ENCODE results near the gene MAMDC4.

The MAMDC4 gene

DNA sequence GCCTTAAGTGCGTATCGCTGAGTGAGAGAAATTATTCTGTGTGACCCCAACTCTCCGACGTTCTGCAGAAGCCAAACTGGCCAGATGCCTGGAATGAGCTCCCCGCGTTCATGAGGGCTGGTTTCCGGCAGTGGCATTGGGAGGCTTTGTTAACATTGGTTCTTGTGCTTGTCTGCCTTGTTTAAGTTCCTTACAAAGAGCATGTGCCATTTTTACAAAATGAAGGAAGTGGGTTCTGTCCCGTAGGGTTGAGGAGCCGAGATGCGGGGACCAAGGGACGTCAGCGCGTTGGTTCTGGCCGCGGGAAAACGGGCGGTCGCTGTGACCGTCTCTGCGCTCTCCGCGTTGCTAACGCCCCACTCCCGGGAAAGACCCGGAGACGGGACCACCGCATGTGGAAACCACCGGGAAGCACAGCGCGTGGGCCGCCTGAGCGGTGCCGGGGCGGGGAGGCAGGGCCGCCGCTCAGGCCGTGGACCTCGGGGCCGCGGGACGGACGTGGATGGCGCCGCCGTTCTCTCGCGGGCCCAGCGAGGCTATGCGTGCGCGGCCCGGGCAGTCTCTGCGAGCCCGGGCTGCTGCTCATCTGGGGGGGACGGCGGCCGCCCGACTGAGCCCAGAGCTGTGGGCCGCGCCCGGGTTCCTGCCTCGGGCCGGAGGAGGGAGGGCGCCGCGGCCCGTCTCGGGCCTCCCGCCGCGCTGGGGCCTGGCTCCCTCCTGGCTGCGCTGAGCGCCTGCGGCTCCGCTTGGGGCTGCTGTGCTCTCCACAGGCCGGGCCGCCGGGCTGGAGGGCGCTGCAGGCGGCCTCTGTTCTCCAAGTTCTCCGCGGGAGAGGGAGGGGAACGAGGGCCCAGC is 30.9 kb upstream of the MAMDC4 start:
- H3K4me1 Mint-ChIP-seq (ENCODE audit: low read depth): peaks cover 4% of the 10 kb centered on the region
- H3K27me3 Mint-ChIP-seq (ENCODE audit: low read depth): no peaks in the 10 kb centered on the region
- H3K9me3 Mint-ChIP-seq: no peaks in the 10 kb centered on the region
- H3K36me3 Mint-ChIP-seq (ENCODE audit: low read depth): peaks cover 6% of the 10 kb centered on the region
- H3K27ac Mint-ChIP-seq: no peak overlapping the region
- H3K4me3 Mint-ChIP-seq: no peak overlapping the region

- no peak overlapping the region for H3K27ac Mint-ChIP-seq
- H3K4me3 Mint-ChIP-seq: no peak overlapping the region
- no peaks in the 10 kb centered on the region for H3K9me3 Mint-ChIP-seq
- H3K27me3 Mint-ChIP-seq (ENCODE audit: low read depth): no peaks in the 10 kb centered on the region
- peaks cover 2% of the 10 kb centered on the region for H3K36me3 Mint-ChIP-seq (ENCODE audit: low read depth)
- peaks cover 4% of the 10 kb centered on the region for H3K4me1 Mint-ChIP-seq (ENCODE audit: low read depth)
Measured at GRCh38 chr9:136821826-136822544, 30.2 kb upstream of the MAMDC4 start.

DNA sequence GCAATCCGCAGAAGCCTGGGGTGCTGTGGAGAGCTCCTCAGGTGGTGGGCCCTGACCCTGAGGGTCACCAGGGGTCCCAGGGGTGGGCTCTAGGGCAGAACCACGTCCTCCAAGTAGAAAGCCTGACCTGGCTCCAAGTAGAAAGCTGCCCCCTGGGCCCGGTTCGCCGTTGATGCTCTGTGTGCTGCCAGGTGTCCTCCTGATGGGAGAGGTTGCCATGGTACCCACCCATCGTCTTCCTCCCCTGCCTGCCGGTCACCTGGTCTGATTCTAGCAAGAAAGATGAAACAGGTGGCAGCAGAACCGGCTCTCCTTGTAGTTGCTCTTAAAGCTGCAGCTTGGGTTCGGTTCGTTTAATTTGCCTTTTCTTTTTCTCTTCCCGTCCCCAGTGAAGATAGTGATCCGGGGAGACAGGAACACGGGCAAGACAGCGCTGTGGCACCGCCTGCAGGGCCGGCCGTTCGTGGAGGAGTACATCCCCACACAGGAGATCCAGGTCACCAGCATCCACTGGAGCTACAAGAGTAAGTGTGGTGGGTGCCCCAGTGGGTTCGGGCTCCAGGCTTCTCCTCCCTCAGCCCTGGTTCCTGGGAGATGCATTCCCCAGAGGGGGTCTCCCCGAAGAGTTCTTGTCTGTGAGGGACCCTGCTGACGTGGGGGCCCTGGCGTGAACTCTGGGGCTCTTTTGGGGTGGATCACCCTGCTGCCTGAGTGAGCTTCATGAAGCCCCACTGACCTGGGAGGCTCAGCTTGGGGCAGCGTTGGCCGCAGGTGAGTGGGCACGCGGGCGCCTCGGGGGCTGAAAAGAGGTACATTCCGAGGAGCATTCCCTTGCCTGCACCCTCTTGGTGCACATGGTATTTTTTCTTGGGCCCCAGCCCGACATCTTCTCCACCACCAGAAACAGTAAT is 28.8 kb upstream of the MAMDC4 start:
- H3K27me3 Mint-ChIP-seq (ENCODE audit: low read depth): no peaks in the 10 kb centered on the region
- H3K27ac Mint-ChIP-seq: no peak overlapping the region
- no peak overlapping the region for H3K4me3 Mint-ChIP-seq
- peaks cover 1% of the 10 kb centered on the region for H3K36me3 Mint-ChIP-seq (ENCODE audit: low read depth)
- peaks cover 4% of the 10 kb centered on the region for H3K4me1 Mint-ChIP-seq (ENCODE audit: low read depth)
- H3K9me3 Mint-ChIP-seq: no peaks in the 10 kb centered on the region

- Mint-ChIP-seq H3K27me3 (ENCODE audit: low read depth) (no peaks in the 10 kb centered on the region), H3K4me1 (ENCODE audit: low read depth) (peaks cover 4% of the 10 kb centered on the region), H3K9me3 (no peaks in the 10 kb centered on the region), H3K27ac (no peak overlapping the region), H3K4me3 (no peak overlapping the region), H3K36me3 (ENCODE audit: low read depth) (no peaks in the 10 kb centered on the region)
Measured at GRCh38 chr9:136824496-136825225, 27.5 kb upstream of the MAMDC4 start.

DNA sequence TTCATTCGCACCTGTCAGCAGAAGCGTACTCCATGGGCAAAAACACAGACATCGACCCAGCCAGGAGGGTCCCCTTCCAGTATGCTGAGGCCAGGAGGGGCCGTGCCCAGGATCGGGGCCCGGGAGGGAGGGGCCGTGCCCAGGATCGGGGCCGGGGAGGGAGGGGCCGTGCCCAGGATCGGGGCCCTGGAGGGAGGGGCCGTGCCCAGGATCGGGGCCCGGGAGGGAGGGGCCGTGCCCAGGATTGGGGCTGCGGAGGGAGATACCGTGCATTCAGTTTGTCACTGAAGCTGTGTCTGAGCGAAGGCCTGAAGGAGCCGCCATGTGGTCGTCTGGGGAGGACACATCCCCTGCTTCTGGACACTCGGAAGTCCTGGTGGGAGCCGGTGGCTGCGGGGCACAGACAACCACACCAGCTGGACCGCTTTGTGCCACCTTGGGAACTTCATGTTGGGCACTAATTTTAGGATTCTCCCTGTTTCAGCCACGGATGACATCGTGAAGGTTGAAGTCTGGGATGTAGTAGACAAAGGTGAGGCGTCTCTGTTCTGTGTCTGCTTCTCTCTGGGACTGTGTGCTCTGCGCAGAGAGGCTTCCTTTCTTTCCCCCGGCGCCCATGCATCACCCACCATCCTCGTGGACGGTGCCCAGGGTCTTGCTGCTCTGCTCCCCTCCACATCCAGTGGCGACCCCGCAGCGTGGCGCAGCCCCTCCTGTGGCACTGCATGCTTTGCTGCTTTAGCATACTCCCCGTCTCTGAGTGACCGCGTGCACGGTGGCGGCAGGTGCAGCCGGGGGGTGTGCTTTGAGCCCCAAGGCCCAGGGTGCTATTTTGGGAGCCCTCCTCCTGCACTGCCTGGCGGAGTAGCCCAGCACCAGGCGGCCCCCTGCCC is 26.6 kb upstream of the MAMDC4 start:
- no peaks in the 10 kb centered on the region for H3K27me3 Mint-ChIP-seq (ENCODE audit: low read depth)
- H3K36me3 Mint-ChIP-seq (ENCODE audit: low read depth): no peaks in the 10 kb centered on the region
- peaks cover 4% of the 10 kb centered on the region for H3K4me1 Mint-ChIP-seq (ENCODE audit: low read depth)

DNA sequence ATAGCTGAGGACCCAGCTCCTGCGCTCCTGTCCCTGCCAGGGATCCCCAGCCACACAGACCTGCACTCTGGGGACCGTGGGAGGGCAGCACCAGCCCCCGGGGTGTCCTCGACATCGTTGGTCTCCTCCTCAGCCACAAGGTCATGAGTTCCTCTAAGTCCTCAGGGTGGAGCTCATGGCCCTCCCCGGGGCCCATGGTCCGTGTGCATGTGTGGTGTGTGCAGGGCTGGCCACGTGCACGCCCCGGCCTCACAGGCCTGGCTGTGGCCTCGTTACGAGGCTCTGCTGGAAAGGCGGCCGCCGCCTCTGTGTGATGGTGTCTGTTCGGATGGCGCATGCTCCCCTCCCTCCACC is 26.0 kb upstream of the MAMDC4 start:
- peaks cover under 1% of the 10 kb centered on the region for H3K4me1 Mint-ChIP-seq (ENCODE audit: low read depth)
- H3K9me3 Mint-ChIP-seq: no peaks in the 10 kb centered on the region
- no peaks in the 10 kb centered on the region for H3K27me3 Mint-ChIP-seq (ENCODE audit: low read depth)
- no peaks in the 10 kb centered on the region for H3K36me3 Mint-ChIP-seq (ENCODE audit: low read depth)
- H3K4me3 Mint-ChIP-seq: no peak overlapping the region
- no peak overlapping the region for H3K27ac Mint-ChIP-seq

More for the DNA sequence above, 26.6 kb upstream of the MAMDC4 start:
- Mint-ChIP-seq H3K27ac (no peak overlapping the region), H3K9me3 (no peaks in the 10 kb centered on the region), H3K4me3 (no peak overlapping the region)

DNA sequence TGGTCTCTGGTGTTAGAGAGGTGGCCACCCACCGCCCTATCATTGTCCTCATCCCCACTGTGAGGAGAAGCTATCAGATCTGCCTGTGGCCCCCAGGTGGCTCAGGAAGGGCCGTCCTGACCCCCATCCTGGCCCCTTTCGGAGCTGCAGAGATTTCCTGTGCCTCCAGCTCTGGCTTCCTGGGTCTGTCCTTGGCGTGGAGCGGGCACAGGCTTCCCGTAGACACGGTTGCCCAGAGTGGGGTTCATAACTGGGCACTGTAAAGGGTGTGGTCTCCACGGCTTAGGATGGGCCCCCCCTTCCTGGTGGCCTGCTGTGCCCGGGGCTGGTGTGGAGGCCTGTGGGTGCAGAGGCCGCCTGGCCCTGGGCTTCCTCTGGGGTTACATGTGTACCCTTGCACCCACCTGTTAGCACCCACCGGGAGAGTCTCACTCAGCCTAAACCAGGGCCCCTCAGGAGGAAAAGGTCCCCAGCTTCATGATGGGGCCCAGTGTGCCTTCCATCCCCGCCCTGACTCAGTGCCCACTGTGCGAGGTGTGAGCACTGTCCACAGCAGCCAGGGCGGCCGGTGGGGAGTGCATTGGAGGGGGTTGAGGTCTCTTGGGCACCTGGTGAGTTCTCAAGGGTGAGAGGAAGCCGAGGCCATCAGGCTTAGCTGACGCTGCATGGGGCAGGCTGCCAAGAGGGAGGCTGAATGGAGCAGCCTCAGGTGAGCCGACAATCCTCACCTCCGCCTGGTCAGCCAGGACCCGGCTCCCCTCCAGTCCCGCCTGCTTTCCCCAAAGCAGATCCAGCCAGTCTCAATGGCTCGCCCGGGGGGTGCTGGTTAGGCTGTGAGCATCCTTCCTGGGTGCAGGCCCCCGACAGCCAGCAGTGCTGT is 25.2 kb upstream of the MAMDC4 start:
- no peaks in the 10 kb centered on the region for H3K27me3 Mint-ChIP-seq (ENCODE audit: low read depth)
- H3K4me3 Mint-ChIP-seq: no peak overlapping the region
- H3K36me3 Mint-ChIP-seq (ENCODE audit: low read depth): no peaks in the 10 kb centered on the region
- H3K27ac Mint-ChIP-seq: no peak overlapping the region
- no peaks in the 10 kb centered on the region for H3K4me1 Mint-ChIP-seq (ENCODE audit: low read depth)
- no peaks in the 10 kb centered on the region for H3K9me3 Mint-ChIP-seq

DNA sequence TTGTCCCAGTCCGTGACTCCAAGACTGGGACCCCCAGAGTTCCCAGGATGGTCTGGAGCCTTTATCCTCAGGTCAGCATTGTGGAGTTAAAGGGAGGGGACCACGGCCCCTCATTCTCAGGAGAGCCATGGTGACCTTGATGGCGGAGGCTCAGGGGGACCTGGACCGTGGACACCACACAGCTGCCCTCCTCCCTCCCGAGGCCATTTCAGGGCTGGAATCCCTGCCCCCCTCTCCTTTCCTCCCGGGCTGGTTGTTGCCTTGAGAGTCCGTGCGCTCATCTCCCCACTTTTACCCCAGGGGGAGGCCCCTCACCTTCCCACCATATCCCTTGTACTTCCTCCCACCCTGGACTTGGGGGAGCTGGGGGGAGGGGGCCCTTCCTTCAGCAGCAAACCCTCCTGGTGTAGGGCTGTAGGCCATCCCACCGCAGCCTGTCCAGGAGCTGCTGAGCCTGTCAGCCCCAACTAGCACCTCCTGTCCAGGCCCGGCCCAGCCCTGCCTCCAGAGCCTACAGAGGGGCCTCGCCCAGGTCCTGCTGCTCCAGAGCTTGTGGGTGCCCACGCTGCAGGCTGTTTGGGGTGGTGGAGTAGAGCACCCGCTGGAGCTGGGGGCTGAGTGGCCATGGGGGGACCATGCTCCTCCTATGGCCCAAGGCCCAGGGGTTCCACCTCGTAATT is 24.2 kb upstream of the MAMDC4 start:
- no peak overlapping the region for H3K4me3 Mint-ChIP-seq
- H3K4me1 Mint-ChIP-seq (ENCODE audit: low read depth): no peaks in the 10 kb centered on the region
- no peak overlapping the region for H3K27ac Mint-ChIP-seq
- no peaks in the 10 kb centered on the region for H3K9me3 Mint-ChIP-seq
- peaks cover 2% of the 10 kb centered on the region for H3K36me3 Mint-ChIP-seq (ENCODE audit: low read depth)
- no peaks in the 10 kb centered on the region for H3K27me3 Mint-ChIP-seq (ENCODE audit: low read depth)

- Mint-ChIP-seq H3K4me1 (ENCODE audit: low read depth) (no peaks in the 10 kb centered on the region), H3K4me3 (no peak overlapping the region), H3K36me3 (ENCODE audit: low read depth) (peaks cover 2% of the 10 kb centered on the region), H3K27me3 (ENCODE audit: low read depth) (no peaks in the 10 kb centered on the region), H3K27ac (no peak overlapping the region), H3K9me3 (no peaks in the 10 kb centered on the region)
Measured at GRCh38 chr9:136828474-136829140, 23.5 kb upstream of the MAMDC4 start.

GRCh38 chr9:136829412-136829811 is 22.7 kb upstream of the MAMDC4 start:
- peaks cover 6% of the 10 kb centered on the region for H3K36me3 Mint-ChIP-seq (ENCODE audit: low read depth)
- no peaks in the 10 kb centered on the region for H3K9me3 Mint-ChIP-seq
- no peak overlapping the region for H3K27ac Mint-ChIP-seq
- H3K4me1 Mint-ChIP-seq (ENCODE audit: low read depth): no peaks in the 10 kb centered on the region
- no peaks in the 10 kb centered on the region for H3K27me3 Mint-ChIP-seq (ENCODE audit: low read depth)
- H3K4me3 Mint-ChIP-seq: no peak overlapping the region

DNA sequence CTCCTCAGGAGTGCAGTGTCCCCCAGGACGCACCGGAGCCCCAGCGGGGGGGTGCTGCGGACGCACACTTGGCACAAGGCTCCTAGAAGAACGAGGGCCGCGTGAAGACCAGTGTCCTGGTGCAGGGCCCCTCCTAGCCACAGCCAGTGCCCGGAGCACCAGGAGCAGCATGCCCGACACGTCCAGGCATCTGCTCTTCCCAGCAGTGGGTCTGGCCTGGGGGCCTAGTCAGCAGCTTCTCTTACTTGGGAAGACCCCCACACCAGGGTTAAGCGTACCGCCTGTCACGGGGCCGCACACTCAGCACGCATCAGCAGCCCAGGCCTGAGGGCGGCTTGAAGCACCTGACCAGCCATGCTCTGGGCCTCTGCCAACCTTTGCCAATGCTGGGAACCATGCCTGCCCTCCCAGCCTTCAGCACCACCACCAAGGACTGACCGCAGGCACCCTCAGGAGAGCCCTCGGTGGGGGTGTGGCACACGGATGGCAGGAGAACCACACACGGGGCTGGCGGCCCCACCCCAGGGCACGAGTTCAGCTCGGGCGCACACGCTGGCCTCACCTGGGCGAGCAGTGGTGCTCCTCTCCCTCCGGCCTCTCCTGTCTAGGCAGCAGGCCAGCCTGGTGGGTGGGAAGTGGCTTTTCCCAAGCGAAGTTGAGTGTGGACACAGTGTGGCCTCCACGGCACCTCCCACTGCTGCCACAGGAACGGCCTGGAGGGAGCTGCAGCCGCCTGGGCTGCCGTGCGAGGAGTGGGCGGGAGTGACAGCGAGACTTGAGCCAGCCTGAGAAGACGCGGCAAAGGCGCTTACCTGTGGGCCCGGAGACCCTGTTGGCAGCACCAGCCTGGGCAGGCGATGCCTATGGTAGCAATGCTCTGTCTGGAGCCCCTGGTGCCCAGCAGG is 21.9 kb upstream of the MAMDC4 start:
- Mint-ChIP-seq H3K36me3 (ENCODE audit: low read depth) (peaks cover 6% of the 10 kb centered on the region), H3K27me3 (ENCODE audit: low read depth) (no peaks in the 10 kb centered on the region), H3K9me3 (no peaks in the 10 kb centered on the region), H3K4me1 (ENCODE audit: low read depth) (no peaks in the 10 kb centered on the region), H3K27ac (no peak overlapping the region), H3K4me3 (no peak overlapping the region)

Measured in T-helper 1 cell treated with Interleukin-12 subunit alpha and Interleukin-12 subunit beta and Interleukin-4 antibody, amounts not matched to agents 30 μg/mL and 1 μg/mL, for 36 hours (primary cell).